AG20443 (cell line): Measurements from ENCODE around the gene VIT.
A peak's percentile ranks its signal among the peaks of the same experiment; 100 is the strongest.

Experiments used
- DNase-seq: peaks from one replicate; pipeline ENCODE4 v3.0.0; 2012; ENCODE audit warnings: low spot score, mixed read lengths

VIT gene

GRCh38 chr2:36711741-36712314 is 15.3 kb downstream of the VIT start:
- DNase-seq: no peak

- no peak for DNase-seq
Observed at GRCh38 chr2:36713310-36713709, 16.8 kb downstream of the VIT start.

DNA sequence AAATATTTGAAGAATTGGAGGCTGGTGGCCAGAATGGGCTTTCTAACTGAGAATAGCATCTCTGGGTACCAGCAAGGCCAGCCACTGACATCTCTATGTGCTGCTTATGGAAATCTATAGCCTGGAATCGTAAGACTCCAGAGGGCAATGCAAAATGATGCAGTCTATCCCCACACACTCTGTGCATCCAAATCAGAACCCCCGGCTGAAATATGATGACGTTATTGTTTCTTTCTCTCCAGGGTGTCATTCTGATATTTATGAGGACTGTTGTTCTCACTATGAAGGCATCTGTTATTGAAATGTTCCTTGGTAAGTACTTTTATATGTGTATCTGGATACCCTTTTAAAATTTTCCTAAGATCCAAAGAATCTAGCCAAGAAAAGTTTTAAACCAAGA is 19.6 kb downstream of the VIT start:
- DNase-seq: no peak

DNA sequence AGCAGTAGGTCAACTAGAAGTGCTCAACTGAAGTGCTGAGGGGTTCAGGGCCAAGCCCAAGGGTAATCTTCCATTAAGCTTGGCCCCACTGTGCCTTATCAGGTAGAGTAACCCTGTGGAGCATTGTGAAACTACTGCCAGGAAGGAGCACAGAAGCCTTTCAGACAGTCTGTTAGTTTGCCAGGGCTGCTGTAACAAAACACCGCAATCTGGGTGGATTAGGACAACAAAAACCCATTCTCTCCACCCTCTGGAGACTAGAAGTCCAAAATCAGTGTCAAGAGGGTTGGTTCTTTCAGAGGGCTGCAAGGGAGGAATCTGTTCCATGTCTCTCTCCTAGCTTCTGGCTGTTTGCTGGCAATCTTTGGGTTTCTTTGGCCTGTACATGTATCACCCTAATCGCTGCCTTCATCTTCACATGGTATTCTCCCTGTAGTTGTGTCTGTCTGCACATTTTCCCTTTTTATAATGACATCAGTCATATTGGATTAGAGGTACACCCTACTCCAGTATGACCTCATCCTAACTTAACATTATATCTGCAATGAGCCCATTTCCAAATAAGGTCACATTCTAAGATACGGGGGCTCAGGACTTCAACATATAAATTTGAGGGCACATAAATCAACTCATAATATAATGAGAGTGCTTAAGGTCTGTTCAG is 21.2 kb downstream of the VIT start:
- DNase-seq: no peak

DNA sequence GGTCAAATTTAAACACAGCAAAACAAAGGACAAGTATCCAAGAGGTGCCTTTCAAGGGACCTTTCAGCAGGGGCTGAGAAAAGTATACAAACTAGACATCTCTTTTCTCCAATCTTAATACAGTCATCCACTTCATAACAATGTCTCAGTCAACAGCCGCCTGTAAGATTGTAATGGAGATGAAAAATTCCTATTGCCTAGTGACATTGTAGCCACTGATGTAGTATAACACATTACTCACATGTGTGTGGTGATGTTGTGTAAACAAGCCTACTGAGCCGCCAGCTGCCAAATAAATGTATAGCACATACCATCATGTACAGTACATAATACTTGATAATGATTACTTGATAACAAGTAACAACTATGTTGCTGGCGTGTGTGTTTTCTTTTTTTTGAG is 31.0 kb downstream of the VIT start:
- DNase-seq: no peak

- DNase-seq: no peak
Observed at GRCh38 chr2:36729067-36729466, 32.6 kb downstream of the VIT start.

- peak; percentile 78 for DNase-seq
Observed at GRCh38 chr2:36731941-36732672, 35.6 kb downstream of the VIT start.

DNA sequence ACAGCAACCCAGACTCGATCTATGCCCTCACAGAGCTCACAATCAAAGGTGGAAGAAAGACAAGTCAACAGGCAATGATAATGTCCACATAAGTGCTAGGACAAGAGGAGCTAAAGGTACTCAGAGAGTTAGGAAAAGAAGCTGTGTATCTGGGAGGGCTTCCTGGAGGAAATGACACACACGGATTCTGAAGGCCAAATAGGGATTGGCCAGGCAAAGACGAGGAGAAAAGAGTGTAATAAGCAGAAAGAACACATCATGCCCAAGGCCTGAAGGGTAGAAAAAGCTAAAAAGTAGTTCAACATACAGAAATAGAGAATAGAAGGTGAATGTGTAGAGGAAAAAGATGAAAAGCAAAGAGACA is 36.1 kb downstream of the VIT start:
- DNase-seq: no peak

DNA sequence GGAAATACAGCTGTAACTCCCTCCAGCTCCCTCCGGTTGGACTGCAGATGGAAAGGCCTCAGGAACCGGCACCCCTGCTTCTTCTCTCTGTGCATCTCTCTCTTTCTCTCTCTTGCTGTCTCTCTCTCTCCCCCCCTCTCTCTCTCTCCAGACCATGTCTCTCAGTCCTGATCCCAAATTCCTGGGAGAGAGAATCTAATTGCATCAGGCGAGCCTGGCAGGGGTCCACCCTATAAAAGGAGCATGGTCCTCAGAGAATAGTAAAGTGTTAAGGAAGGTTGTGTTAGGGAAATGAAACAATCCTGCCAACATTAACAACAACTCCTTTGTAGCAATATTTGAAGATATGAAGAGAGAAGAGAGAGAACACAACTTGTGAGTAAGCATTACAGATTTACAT is 36.7 kb downstream of the VIT start:
- no peak for DNase-seq

- DNase-seq: no peak
Observed at GRCh38 chr2:36734304-36734703, 37.8 kb downstream of the VIT start.

- no peak for DNase-seq
Observed at GRCh38 chr2:36737131-36737750, 40.7 kb downstream of the VIT start.

GRCh38 chr2:36740061-36740460 is 43.6 kb downstream of the VIT start:
- no peak for DNase-seq

- DNase-seq: no peak
Observed at GRCh38 chr2:36741188-36741837, 44.8 kb downstream of the VIT start.

GRCh38 chr2:36743954-36744353 is 47.4 kb downstream of the VIT start:
- DNase-seq: no peak

GRCh38 chr2:36748166-36748565 is 51.7 kb downstream of the VIT start:
- DNase-seq: no peak

DNA sequence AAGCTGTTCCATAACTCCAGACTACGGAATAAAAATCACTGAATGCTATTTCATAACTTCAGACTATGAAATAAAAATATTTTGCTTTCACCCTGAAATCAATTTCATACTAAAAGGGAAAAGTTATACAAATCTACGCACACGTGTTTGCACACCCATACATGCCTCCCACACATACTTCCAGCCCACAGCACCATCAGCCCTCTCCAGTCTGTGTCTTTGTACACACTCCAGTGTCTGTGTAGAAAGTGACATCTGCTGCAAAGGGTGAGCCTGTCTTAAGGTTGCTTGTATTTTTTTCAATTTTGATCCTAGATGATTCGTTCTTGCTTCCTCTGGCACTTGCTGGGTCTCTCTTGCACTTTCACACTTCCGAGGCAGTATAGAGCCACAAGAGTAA is 53.6 kb downstream of the VIT start:
- no peak for DNase-seq

GRCh38 chr2:36753706-36754221 is 57.3 kb downstream of the VIT start:
- DNase-seq: no peak

GRCh38 chr2:36754578-36754977 is 58.1 kb downstream of the VIT start:
- DNase-seq: no peak

- DNase-seq: no peak
Observed at GRCh38 chr2:36756438-36756837, 59.9 kb downstream of the VIT start.

DNA sequence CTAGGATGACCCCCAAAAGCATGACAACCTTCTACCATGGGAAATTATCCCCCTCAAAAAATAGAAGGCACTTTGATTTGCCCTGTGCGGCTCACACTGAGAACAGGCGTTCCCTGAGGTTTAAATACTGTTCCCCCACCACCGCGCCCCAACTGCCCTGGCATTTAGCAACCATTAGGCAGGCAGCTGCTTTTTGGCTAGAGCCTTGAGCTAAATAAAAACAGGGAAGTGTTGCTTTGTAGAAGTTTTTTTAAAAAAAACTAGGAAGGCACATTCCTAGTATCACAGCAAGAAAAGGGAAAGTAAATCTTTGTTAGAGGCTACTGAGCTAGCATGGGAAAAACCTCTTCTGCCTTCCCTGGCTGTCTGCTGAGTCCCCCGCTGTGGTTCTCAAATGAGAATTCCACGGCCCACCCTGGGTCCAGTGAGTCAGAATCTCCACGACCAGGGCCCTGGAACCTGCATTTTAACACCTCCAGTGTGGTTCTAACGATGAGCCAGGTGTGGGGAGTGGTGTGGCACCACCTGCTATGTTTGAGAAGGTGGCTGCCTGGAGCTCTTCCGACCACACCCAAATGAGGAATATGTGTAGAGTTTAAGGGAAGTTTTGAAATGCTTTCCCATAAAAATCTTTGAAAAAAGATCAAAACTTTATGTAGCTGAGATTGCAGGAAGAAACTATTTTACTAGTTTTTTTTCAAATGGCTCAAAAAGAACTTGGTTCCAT is 66.4 kb downstream of the VIT start:
- DNase-seq: peak; percentile 25

GRCh38 chr2:36769106-36769505 is 72.6 kb downstream of the VIT start:
- peak; percentile 32 for DNase-seq
